Esophagus squamous epithelium (tissue), 4 donors: ENCODE data around the gene CCNY.

ENCODE experiments used
- POLR2A ChIP-seq, 4 donors: fragments of 450-650 bp; IDR thresholded peaks; one replicate each; pipeline ENCODE4 v1.6.1; 2017; ENCODE audit warnings: antibody characterized with exemption in 4 of 4, mild to moderate bottlenecking in 4 of 4, moderate library complexity in 3 of 4
- TF ChIP-seq, protein P1 (sequence below), 6 experiments: fragments of 450-650 bp in 4 of 6; fragments of 200-600 bp in 2 of 6; sonication (generic) in 2 of 6; IDR thresholded peaks; one replicate each; pipeline ENCODE4 v1.5.1; 2016 to 2019; ENCODE audit warnings: antibody characterized with exemption in 6 of 6, mild to moderate bottlenecking in 4 of 6, moderate library complexity in 4 of 6

DNA sequence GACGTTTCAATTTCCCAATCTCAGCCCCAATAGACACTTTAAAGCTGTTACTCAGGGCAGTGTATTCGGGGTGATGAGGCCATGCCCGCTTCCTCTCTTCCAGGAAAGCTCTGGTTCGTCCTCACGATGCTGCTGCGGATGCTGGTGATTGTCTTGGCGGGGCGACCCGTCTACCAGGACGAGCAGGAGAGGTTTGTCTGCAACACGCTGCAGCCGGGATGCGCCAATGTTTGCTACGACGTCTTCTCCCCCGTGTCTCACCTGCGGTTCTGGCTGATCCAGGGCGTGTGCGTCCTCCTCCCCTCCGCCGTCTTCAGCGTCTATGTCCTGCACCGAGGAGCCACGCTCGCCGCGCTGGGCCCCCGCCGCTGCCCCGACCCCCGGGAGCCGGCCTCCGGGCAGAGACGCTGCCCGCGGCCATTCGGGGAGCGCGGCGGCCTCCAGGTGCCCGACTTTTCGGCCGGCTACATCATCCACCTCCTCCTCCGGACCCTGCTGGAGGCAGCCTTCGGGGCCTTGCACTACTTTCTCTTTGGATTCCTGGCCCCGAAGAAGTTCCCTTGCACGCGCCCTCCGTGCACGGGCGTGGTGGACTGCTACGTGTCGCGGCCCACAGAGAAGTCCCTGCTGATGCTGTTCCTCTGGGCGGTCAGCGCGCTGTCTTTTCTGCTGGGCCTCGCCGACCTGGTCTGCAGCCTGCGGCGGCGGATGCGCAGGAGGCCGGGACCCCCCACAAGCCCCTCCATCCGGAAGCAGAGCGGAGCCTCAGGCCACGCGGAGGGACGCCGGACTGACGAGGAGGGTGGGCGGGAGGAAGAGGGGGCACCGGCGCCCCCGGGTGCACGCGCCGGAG lies 271.4 kb downstream of the CCNY start:
- TF ChIP-seq, protein P1, sequence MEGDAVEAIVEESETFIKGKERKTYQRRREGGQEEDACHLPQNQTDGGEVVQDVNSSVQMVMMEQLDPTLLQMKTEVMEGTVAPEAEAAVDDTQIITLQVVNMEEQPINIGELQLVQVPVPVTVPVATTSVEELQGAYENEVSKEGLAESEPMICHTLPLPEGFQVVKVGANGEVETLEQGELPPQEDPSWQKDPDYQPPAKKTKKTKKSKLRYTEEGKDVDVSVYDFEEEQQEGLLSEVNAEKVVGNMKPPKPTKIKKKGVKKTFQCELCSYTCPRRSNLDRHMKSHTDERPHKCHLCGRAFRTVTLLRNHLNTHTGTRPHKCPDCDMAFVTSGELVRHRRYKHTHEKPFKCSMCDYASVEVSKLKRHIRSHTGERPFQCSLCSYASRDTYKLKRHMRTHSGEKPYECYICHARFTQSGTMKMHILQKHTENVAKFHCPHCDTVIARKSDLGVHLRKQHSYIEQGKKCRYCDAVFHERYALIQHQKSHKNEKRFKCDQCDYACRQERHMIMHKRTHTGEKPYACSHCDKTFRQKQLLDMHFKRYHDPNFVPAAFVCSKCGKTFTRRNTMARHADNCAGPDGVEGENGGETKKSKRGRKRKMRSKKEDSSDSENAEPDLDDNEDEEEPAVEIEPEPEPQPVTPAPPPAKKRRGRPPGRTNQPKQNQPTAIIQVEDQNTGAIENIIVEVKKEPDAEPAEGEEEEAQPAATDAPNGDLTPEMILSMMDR (IDR thresholded peaks at IDR 0.05): no peak
- no peak for TF ChIP-seq POLR2A (IDR thresholded peaks at IDR 0.05)
